ENCODE measurements around the gene ZNF774.
A peak's percentile ranks its signal among the peaks of the same experiment; 100 is the strongest.
"Not testable (repeated sequence)": the region's sequence is repeated elsewhere in the genome, so short reads cannot be mapped to it uniquely, and the experiment has no call there.

Gene ZNF774

GRCh38 chr15:90347431-90348065 lies 4.5 kb upstream of the ZNF774 start:
- not testable (repeated sequence) for DNase-seq

DNA sequence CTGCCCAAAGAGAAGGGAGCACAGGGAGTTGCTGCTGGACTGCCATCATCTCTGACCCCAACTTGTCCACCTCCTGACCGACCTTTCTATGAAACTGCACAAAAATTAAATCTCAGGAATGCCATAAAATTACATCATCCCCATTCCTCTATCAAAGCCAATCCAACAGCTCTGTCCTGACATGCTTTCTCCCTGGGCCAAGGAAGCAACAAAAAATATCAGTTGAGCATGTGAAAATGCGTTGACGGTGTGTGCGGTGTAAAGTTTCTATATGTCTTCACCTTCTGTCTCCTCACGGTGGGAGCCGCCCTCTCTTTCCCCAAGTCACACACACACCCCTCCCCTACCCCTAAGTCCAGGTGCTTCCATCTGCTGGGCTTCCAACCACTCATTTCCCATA lies 3.6 kb upstream of the ZNF774 start:
- no peak for DNase-seq

- DNase-seq, result no peak
Observed at GRCh38 chr15:90349072-90349471, 3.0 kb upstream of the ZNF774 start.

DNA sequence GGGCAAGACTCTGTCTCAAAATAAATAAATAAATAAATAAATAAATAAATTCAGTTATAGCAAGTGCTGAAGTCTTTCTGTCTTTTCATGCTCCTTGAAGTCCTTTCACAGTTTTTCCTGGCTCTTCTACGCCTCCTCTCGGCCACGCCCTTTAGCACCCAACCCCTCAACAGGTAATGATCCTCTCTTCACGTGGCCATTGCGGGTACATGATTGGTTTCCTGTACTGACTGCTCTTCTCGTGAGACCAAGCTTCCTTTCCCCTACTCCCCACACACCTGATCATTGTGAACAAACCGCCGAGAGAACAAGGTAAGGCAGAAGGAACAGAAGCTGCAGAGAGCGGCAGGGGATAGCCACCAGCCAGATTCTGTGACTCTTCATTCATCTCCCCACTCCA lies 2.3 kb upstream of the ZNF774 start:
- DNase-seq, result no peak

GRCh38 chr15:90351479-90352106 lies 491 bp upstream of the ZNF774 start:
- no peak for DNase-seq

DNA sequence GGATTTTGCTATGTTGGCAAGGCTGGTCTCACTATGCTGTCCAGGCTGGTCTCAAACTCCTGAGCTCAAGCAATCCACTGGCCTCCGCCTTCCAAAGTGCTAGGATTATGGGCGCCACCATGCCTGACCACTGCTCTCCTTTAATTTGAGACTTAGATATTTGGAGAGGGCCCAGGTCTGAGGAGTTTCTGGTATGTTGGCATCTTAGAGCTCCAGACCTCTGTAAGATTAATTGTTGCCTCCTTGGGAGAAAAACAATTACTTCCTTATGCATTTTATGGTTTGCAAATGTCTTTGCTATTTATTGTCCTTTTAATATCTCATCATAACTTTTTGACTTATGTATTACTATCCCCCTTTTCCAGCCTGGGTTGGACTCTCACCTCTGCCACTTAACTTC lies 2.9 kb downstream of the ZNF774 start:
- no peak for DNase-seq

- no peak for DNase-seq
Observed at GRCh38 chr15:90358124-90359033, 6.3 kb downstream of the ZNF774 start.

- DNase-seq, result no peak
Observed at GRCh38 chr15:90360746-90361145, 8.7 kb downstream of the ZNF774 start.

GRCh38 chr15:90362936-90363212 lies 10.8 kb downstream of the ZNF774 start:
- no peak for DNase-seq

GRCh38 chr15:90364251-90364650 lies 12.2 kb downstream of the ZNF774 start:
- DNase-seq, result no peak

DNA sequence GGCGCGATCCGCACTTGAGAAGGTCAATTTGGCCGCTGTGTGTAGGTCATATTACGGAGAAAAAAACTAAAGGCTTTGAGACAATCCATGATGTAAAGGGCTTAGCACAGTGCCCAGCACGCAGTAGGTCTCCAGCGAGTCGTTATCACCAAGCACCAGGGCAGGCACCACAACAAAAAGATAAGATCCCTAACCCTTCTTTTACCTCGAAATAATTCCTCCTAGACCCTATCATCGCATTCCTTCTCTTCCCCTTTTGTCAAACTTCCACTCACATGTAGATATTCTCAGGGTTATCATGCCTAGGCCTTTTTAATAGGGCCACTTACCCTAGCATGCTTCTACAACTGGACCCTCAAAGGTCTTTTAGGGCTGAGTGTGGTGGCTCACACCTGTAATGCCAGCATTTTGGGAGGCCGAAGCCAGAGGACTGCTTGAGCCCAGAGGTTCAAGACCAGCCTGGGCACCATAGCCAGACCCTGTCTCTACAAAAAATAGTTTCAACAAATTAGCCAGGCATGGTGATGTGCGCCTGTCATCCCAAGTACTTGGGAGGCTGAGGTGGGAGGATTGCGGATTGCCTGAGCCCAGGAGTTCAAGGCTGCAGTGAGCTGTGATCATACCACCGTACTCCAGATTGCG lies 13.5 kb downstream of the ZNF774 start:
- DNase-seq, result no peak

DNA sequence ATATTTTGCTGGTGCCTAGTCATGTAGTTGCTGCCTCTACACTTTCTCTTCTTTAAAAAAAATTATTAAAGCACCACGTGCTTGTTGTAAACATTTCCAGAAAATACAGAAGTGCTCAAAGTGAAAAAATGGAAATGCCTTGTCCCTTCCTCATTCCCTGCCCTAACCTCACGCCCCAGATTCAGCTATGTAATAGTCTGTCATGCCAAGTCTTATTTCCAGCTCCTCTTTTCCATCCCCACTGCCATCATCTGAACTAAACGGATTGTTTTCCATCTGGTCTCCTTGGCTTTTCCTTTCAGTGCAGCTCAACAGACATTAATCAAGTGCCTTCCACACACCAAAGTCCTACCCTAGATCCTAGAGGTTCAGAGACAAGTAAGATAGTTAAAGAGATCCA lies 15.5 kb downstream of the ZNF774 start:
- DNase-seq, result no peak

- no peak for DNase-seq
Observed at GRCh38 chr15:90375071-90375470, 23.0 kb downstream of the ZNF774 start.

DNA sequence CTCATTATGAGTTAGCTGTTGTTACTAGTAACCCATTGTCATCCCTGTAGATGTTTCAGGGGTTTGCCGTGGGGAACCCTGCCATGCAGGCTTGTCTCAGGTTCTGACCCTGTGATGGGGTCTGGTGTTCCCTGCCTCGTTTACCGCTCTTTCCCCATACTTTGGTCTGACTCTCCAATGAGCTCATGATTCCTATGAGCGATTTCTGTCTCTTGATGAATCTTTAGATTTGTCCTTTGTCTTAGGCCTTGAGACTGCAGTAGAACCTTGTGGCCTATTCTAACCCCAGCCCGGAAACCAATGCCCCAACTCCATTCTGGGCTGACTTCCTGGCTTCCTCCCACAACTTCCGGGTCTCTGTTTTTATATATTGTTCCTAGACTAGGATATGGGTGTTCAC lies 24.7 kb downstream of the ZNF774 start:
- DNase-seq, result peak; percentile 63

DNA sequence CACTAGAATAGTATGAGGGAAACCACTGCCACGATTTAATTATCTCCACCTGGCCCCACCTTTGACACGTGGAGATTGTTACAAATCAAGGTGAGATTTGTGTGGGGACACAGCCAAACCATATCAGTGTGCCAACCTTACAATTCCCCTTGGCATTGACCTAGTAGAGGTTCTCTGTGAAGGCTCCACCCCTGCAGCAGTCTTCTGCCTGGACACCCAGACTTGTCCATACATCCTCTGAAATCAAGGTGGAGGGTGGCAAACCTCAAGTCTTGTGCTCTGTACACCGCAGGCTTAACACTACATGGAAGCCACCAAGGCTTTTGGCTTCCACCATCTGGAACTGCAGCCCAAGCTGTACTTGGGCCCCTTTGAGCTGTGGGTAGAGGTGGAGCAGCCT lies 27.2 kb downstream of the ZNF774 start:
- no peak for DNase-seq

- no peak for DNase-seq
Observed at GRCh38 chr15:90381515-90381914, 29.4 kb downstream of the ZNF774 start.

DNA sequence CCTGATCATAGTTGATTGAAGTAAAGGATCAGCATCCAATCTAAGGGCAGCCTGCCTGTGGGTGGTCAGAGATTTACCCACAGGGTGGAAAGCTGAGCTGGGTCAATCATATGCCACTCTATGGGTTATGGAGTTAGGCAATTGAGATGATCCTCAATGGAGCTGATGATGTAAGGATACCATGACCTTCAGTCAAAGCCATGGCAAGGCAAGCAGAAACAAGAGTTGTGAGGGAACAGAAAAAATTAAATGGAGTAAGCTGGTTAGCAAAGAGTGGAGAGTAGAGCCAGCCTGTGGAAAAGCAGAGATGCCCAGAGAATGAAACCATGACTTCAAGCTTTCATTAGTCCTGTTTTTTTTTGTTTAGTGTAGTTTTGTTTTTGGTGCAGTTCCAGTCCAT lies 30.2 kb downstream of the ZNF774 start:
- DNase-seq, result no peak

GRCh38 chr15:90386221-90386620 lies 34.1 kb downstream of the ZNF774 start:
- DNase-seq, result no peak

GRCh38 chr15:90387534-90388461 lies 35.7 kb downstream of the ZNF774 start, which contains the start of gene IQGAP1:
Gene IQGAP1, plus strand, starts transcription at chr15:90388242. Its CDS starts 100 bp downstream, at chr15:90388342.
- peak; percentile 97 for DNase-seq

DNA sequence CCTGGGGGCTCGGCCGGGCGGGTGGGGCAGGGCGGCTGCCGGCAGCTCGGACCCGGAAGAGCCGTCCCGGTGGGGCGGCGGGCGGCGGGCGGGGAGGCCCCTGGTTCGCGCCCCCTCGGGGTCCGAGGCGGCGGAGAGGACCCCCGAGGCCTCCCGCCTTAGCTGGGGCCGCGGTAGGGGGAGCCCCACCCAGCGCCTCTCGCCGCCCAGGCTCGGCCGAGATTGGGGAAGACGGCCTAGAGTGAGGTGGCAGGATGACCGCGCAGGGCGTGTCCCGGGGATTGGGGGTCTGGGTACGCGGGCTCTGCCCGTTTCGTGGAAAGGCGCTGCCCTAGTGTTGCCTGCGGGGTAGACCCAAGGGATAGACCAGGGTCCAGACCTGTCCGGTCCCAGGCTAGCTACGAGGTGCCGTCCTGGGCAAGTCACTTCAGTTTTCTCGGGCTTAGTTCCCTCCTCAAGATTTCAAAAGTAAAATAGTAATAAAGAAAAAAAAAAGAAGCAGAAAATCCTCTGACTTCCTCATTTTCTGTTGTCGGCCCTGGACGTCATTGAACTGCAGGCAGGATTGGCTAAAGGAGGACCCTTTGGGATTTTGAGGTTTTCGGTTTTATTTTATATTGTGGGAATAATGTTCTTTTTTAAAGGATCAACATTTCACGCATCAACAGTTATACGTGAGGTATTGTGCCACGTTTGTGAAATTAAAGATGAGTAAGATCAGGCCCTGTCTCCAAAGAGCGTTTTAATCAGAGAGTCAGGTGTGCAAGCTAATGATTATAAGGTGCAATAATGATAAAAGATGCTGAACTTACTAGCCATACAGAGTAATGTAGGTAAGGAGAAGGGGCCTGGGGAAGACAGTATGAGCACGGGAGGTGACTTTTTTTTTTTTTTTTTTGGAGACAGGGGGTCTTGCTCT lies 36.6 kb downstream of the ZNF774 start:
- peak; percentile 82 for DNase-seq

DNA sequence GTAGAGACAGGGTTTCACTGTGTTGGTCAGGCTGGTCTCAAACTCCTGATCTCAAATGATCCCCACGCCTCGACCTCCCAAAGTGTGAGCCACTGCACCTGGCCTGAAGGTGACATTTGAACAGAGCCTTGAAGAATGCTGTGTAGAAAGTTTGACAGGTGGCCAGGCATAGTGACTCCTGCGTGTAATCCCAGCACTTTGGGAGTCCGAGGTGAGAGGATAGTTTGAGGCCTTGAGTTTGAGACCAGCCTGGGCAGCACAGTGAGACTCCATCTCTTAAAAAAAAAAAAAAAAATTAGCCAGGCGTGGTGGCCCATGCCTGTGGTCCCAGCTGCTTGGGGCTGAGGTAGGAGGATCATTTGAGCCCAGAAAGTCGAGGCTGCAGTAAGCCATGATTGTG lies 37.4 kb downstream of the ZNF774 start:
- no peak for DNase-seq
